ENCODE results near the gene CAB39L. TPM values are rescaled to one million over a fixed set of nuclear protein-coding genes. Genes with fewer than 3 reads are reported as not detected.

CAB39L gene
- total RNA-seq, 1 experiment from 2014 or later: 6.2 TPM

- Mint-ChIP-seq H3K27me3 (ENCODE audit: insufficient read depth, unreplicated experiment) (no peaks in the 10 kb centered on the region), H3K36me3 (ENCODE audit: insufficient read depth, unreplicated experiment) (peaks cover 6% of the 10 kb centered on the region), H3K4me1 (ENCODE audit: insufficient read depth, unreplicated experiment) (peaks cover 23% of the 10 kb centered on the region), H3K4me3 (ENCODE audit: unreplicated experiment) (no peak overlapping the region), H3K27ac (ENCODE audit: low read depth, unreplicated experiment) (no peak overlapping the region), H3K9me3 (ENCODE audit: unreplicated experiment) (no peaks in the 10 kb centered on the region)
- TF ChIP-seq CTCF (IDR thresholded peaks at IDR 0.05; ENCODE audit: unreplicated experiment): no peak
- intact Hi-C loops (cut with micrococcal nuclease): no loop called here
- ChIA-PET POLR2A (interaction anchor here (0.6 to 1.7 kb wide), 3 partner anchors 138 to 313 kb away, joined by 3 to 4 read pairs (median 4); no protein-coding TSS in a partner anchor), CTCF (interaction anchor here (0.7 to 3.8 kb wide), 4 partner anchors 8 to 309 kb away, joined by 3 to 35 read pairs (median 3); no protein-coding TSS in a partner anchor)
- BruUV-seq (replicated peaks): no TSS peak
- no peak for DNase-seq (ENCODE audit: unreplicated experiment)
Measured at GRCh38 chr13:49298903-49299605, 144.8 kb downstream of the CAB39L start.

GRCh38 chr13:49298416-49298815 lies 145.4 kb downstream of the CAB39L start:
- intact Hi-C loops (cut with micrococcal nuclease): no loop called here
- H3K4me1 Mint-ChIP-seq (ENCODE audit: insufficient read depth, unreplicated experiment): peaks cover 21% of the 10 kb centered on the region
- CTCF ChIA-PET: interaction anchor here (0.5 to 3.8 kb wide), 4 partner anchors 13 to 523 kb away, joined by 3 to 35 read pairs (median 3); no protein-coding TSS in a partner anchor
- BruUV-seq (replicated peaks): no TSS peak
- POLR2A ChIA-PET: no interaction called here
- DNase-seq (ENCODE audit: unreplicated experiment): no peak
- no peak overlapping the region for H3K27ac Mint-ChIP-seq (ENCODE audit: low read depth, unreplicated experiment)
- no peaks in the 10 kb centered on the region for H3K27me3 Mint-ChIP-seq (ENCODE audit: insufficient read depth, unreplicated experiment)
- no peaks in the 10 kb centered on the region for H3K9me3 Mint-ChIP-seq (ENCODE audit: unreplicated experiment)
- TF ChIP-seq CTCF (IDR thresholded peaks at IDR 0.05; ENCODE audit: unreplicated experiment): no peak
- H3K4me3 Mint-ChIP-seq (ENCODE audit: unreplicated experiment): no peak overlapping the region
- peaks cover 6% of the 10 kb centered on the region for H3K36me3 Mint-ChIP-seq (ENCODE audit: insufficient read depth, unreplicated experiment)

GRCh38 chr13:49297338-49297737 lies 146.5 kb downstream of the CAB39L start:
- H3K27ac Mint-ChIP-seq (ENCODE audit: low read depth, unreplicated experiment): no peak overlapping the region
- ChIA-PET POLR2A (interaction anchor here (1.7 kb wide), 1 partner anchor 310 kb away, joined by 4 read pairs; no protein-coding TSS in a partner anchor), CTCF (interaction anchor here (1.1 kb wide), 1 partner anchor 15 kb away, joined by 4 read pairs; no protein-coding TSS in a partner anchor)
- H3K27me3 Mint-ChIP-seq (ENCODE audit: insufficient read depth, unreplicated experiment): no peaks in the 10 kb centered on the region
- H3K36me3 Mint-ChIP-seq (ENCODE audit: insufficient read depth, unreplicated experiment): peaks cover 6% of the 10 kb centered on the region
- no peak overlapping the region for H3K4me3 Mint-ChIP-seq (ENCODE audit: unreplicated experiment)
- no peaks in the 10 kb centered on the region for H3K9me3 Mint-ChIP-seq (ENCODE audit: unreplicated experiment)
- DNase-seq (ENCODE audit: unreplicated experiment): no peak
- BruUV-seq (replicated peaks): no TSS peak
- intact Hi-C loops (cut with micrococcal nuclease): no loop called here
- H3K4me1 Mint-ChIP-seq (ENCODE audit: insufficient read depth, unreplicated experiment): peaks cover 12% of the 10 kb centered on the region
- no peak for TF ChIP-seq CTCF (IDR thresholded peaks at IDR 0.05; ENCODE audit: unreplicated experiment)

- peaks cover 12% of the 10 kb centered on the region for H3K4me1 Mint-ChIP-seq (ENCODE audit: insufficient read depth, unreplicated experiment)
- H3K9me3 Mint-ChIP-seq (ENCODE audit: unreplicated experiment): no peaks in the 10 kb centered on the region
Measured at GRCh38 chr13:49296659-49297058, 147.2 kb downstream of the CAB39L start.

More at GRCh38 chr13:49296659-49297058, 147.2 kb downstream of the CAB39L start:
- ChIA-PET POLR2A (interaction anchor here (0.6 to 1.7 kb wide), 2 partner anchors 50 to 310 kb away, joined by 3 to 4 read pairs; no protein-coding TSS in a partner anchor), CTCF (interaction anchor here (0.7 to 1.1 kb wide), 2 partner anchors 15 to 310 kb away, joined by 4 read pairs; no protein-coding TSS in a partner anchor)
- Mint-ChIP-seq H3K27me3 (ENCODE audit: insufficient read depth, unreplicated experiment) (no peaks in the 10 kb centered on the region), H3K4me3 (ENCODE audit: unreplicated experiment) (no peak overlapping the region), H3K27ac (ENCODE audit: low read depth, unreplicated experiment) (no peak overlapping the region), H3K36me3 (ENCODE audit: insufficient read depth, unreplicated experiment) (peaks cover 6% of the 10 kb centered on the region)
- TF ChIP-seq CTCF (IDR thresholded peaks at IDR 0.05; ENCODE audit: unreplicated experiment): no peak
- no peak for DNase-seq (ENCODE audit: unreplicated experiment)
- intact Hi-C loops (cut with micrococcal nuclease): no loop called here
- BruUV-seq (replicated peaks): no TSS peak
